ENCODE measurements around the gene FOSL2. TPM values are rescaled to one million over a fixed set of nuclear protein-coding genes. Genes with fewer than 3 reads are reported as not detected.
A peak's percentile ranks its signal among the peaks of the same experiment; 100 is the strongest.

The FOSL2 gene
- total and polyA plus RNA-seq, 5 donors from 2014 or later, result 1.9 to 195 (median 3.1) TPM

DNA sequence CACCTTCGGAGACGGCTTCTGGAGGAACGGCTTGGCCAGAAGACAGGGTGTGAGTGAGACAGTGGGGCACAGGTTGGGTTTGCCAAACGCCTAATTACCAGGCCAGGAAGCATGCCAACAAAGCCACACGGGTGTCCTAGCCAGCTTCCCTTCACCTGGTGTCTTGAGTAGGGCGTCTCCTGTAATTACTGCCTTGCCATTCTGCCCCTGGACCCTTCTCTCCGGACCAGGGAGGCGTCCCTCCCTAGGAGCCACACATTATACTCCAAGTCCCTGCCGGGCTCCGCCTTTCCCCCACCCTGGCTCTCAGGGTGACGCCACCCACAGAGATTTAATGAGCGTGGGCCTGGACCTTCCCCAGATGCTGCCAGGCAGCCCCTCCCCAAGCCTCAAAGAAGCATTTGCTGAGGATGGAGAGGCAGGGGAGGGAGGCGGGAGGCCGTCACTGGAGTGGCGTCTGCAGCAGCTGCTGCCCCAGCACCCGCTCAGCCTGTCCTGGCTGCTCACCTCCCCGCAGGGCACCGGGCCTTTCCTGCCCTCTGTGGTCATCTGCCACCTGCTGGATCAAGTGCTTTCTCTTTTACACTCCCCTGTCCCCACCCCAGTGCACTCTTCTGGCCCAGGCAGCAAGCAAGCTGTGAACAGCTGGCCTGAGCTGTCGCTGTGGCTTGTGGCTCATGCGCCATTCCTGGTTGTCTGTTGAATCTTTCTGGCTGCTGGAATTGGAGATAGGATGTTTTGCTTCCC lies 20.7 kb downstream of the FOSL2 start:
- H3K36me3 Mint-ChIP-seq, result peaks cover 4% of the 10 kb centered on the region
- no peaks in the 10 kb centered on the region for H3K27me3 ChIP-seq (ENCODE audit: control insufficient read depth, insufficient read depth, low read length)
- no peak overlapping the region for H3K27ac ChIP-seq (ENCODE audit: insufficient read depth, low read length, poor library complexity, severe bottlenecking)
- H3K4me3 ChIP-seq (ENCODE audit: low read depth, low read length), result no peak overlapping the region
- H3K4me3 Mint-ChIP-seq, result no peak overlapping the region
- ATAC-seq (ENCODE audit: low read depth in 2 of 2) (no peak), DNase-seq (no peak)
- peaks cover 35% of the 10 kb centered on the region for H3K4me1 ChIP-seq (ENCODE audit: control insufficient read depth, insufficient read depth, low read length, poor library complexity, severe bottlenecking)
- peaks cover 0 to 1% (median 0%) of the 10 kb centered on the region in 7 donors for H3K9me3 Mint-ChIP-seq
- H3K27me3 Mint-ChIP-seq, result no peaks in the 10 kb centered on the region
- H3K9me3 ChIP-seq (ENCODE audit: control insufficient read depth in 2 of 2, low read length in 2 of 2), result no peaks in the 10 kb centered on the region
- peaks cover 23% of the 10 kb centered on the region for H3K36me3 ChIP-seq (ENCODE audit: control insufficient read depth, insufficient read depth, low read length)
- peak overlapping the region; percentile 54 to 93 (median 60) for H3K27ac Mint-ChIP-seq
- H3K4me1 Mint-ChIP-seq, result peaks cover 0 to 43% (median 27%) of the 10 kb centered on the region in 4 donors

- ATAC-seq (ENCODE audit: low read depth in 2 of 2) (no peak), DNase-seq (no peak)
- H3K36me3 ChIP-seq (ENCODE audit: control insufficient read depth, insufficient read depth, low read length), result peaks cover 23% of the 10 kb centered on the region
- peaks cover 0 to 37% (median 22%) of the 10 kb centered on the region in 4 donors for H3K4me1 Mint-ChIP-seq
- peaks cover 0 to 1% (median 0%) of the 10 kb centered on the region in 7 donors for H3K9me3 Mint-ChIP-seq
- H3K4me1 ChIP-seq (ENCODE audit: control insufficient read depth, insufficient read depth, low read length, poor library complexity, severe bottlenecking), result peaks cover 29% of the 10 kb centered on the region
- H3K36me3 Mint-ChIP-seq, result peaks cover 4% of the 10 kb centered on the region
- no peak overlapping the region for H3K27ac Mint-ChIP-seq
- no peaks in the 10 kb centered on the region for H3K27me3 Mint-ChIP-seq
- no peaks in the 10 kb centered on the region for H3K9me3 ChIP-seq (ENCODE audit: control insufficient read depth in 2 of 2, low read length in 2 of 2)
- H3K27ac ChIP-seq (ENCODE audit: insufficient read depth, low read length, poor library complexity, severe bottlenecking), result no peak overlapping the region
- H3K27me3 ChIP-seq (ENCODE audit: control insufficient read depth, insufficient read depth, low read length), result no peaks in the 10 kb centered on the region
- H3K4me3 Mint-ChIP-seq, result peak overlapping the region in 1 of 4 donors; percentile 9
- H3K4me3 ChIP-seq (ENCODE audit: low read depth, low read length), result no peak overlapping the region
Measured at GRCh38 chr2:28413899-28414295, 21.2 kb downstream of the FOSL2 start.

- Histone ChIP-seq H3K27me3 (ENCODE audit: control insufficient read depth, insufficient read depth, low read length) (no peaks in the 10 kb centered on the region), H3K9me3 (ENCODE audit: control insufficient read depth in 2 of 2, low read length in 2 of 2) (no peaks in the 10 kb centered on the region), H3K4me1 (ENCODE audit: control insufficient read depth, insufficient read depth, low read length, poor library complexity, severe bottlenecking) (peaks cover 22% of the 10 kb centered on the region), H3K36me3 (ENCODE audit: control insufficient read depth, insufficient read depth, low read length) (peaks cover 23% of the 10 kb centered on the region), H3K27ac (ENCODE audit: insufficient read depth, low read length, poor library complexity, severe bottlenecking) (no peak overlapping the region), H3K4me3 (ENCODE audit: low read depth, low read length) (no peak overlapping the region)
- Mint-ChIP-seq H3K4me1 (peaks cover 0 to 33% (median 18%) of the 10 kb centered on the region in 4 donors), H3K27ac (peak overlapping the region in 2 of 3 donors; percentile 51 to 68), H3K36me3 (peaks cover 4% of the 10 kb centered on the region), H3K4me3 (peak overlapping the region in 2 of 4 donors; percentile 9 to 66), H3K27me3 (no peaks in the 10 kb centered on the region), H3K9me3 (peaks cover 0 to 1% (median 0%) of the 10 kb centered on the region in 7 donors)
- no peak for DNase-seq
- ATAC-seq (ENCODE audit: low read depth in 2 of 2), result no peak
Measured at GRCh38 chr2:28414583-28414982, 21.9 kb downstream of the FOSL2 start.

- Histone ChIP-seq H3K4me1 (ENCODE audit: control insufficient read depth, insufficient read depth, low read length, poor library complexity, severe bottlenecking) (peaks cover 18% of the 10 kb centered on the region), H3K4me3 (ENCODE audit: low read depth, low read length) (no peak overlapping the region), H3K27ac (ENCODE audit: insufficient read depth, low read length, poor library complexity, severe bottlenecking) (no peak overlapping the region), H3K36me3 (ENCODE audit: control insufficient read depth, insufficient read depth, low read length) (peaks cover 23% of the 10 kb centered on the region), H3K27me3 (ENCODE audit: control insufficient read depth, insufficient read depth, low read length) (no peaks in the 10 kb centered on the region), H3K9me3 (ENCODE audit: control insufficient read depth in 2 of 2, low read length in 2 of 2) (no peaks in the 10 kb centered on the region)
- Mint-ChIP-seq H3K27me3 (no peaks in the 10 kb centered on the region), H3K4me1 (peaks cover 0 to 31% (median 17%) of the 10 kb centered on the region in 4 donors), H3K4me3 (peak overlapping the region in 1 of 4 donors; percentile 2), H3K36me3 (peaks cover 4% of the 10 kb centered on the region), H3K9me3 (peaks cover 0 to 1% (median 0%) of the 10 kb centered on the region in 7 donors), H3K27ac (peak overlapping the region in 2 of 3 donors; percentile 51 to 68)
- DNase-seq (no peak), ATAC-seq (ENCODE audit: low read depth in 2 of 2) (no peak)
Measured at GRCh38 chr2:28415010-28415409, 22.4 kb downstream of the FOSL2 start.

GRCh38 chr2:28415715-28416114 lies 23.1 kb downstream of the FOSL2 start:
- Mint-ChIP-seq H3K4me1 (peaks cover 0 to 24% (median 13%) of the 10 kb centered on the region in 4 donors), H3K27me3 (no peaks in the 10 kb centered on the region), H3K27ac (peak overlapping the region; percentile 39 to 69 (median 68)), H3K4me3 (no peak overlapping the region), H3K36me3 (peaks cover 4% of the 10 kb centered on the region), H3K9me3 (peaks cover 0 to 1% (median 0%) of the 10 kb centered on the region in 7 donors)
- peaks cover 23% of the 10 kb centered on the region for H3K36me3 ChIP-seq (ENCODE audit: control insufficient read depth, insufficient read depth, low read length)
- H3K4me1 ChIP-seq (ENCODE audit: control insufficient read depth, insufficient read depth, low read length, poor library complexity, severe bottlenecking), result peaks cover 11% of the 10 kb centered on the region
- DNase-seq (no peak), ATAC-seq (ENCODE audit: low read depth in 2 of 2) (no peak)
- H3K27me3 ChIP-seq (ENCODE audit: control insufficient read depth, insufficient read depth, low read length), result no peaks in the 10 kb centered on the region
- no peak overlapping the region for H3K4me3 ChIP-seq (ENCODE audit: low read depth, low read length)
- no peak overlapping the region for H3K27ac ChIP-seq (ENCODE audit: insufficient read depth, low read length, poor library complexity, severe bottlenecking)
- H3K9me3 ChIP-seq (ENCODE audit: control insufficient read depth in 2 of 2, low read length in 2 of 2), result no peaks in the 10 kb centered on the region

DNA sequence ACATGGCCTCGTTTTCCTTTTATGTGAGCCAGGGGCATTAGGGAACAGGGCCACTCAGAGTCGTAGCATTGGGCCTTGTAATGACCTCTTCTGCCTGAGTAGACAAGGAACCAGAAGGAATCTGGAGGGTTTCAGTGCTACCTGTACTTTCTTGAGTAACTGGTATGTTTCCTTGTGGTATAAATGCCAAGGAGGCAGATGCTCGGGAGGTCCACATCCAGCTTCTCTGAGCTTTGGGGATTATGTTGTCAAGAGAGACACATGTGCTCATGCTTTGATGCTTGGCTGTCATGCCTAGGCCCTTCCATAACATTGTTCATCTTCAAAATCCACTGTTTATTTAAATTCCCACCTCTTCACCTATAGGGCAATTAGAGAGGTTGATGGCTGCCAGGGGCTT lies 26.3 kb downstream of the FOSL2 start:
- ATAC-seq (ENCODE audit: low read depth in 2 of 2), result no peak

GRCh38 chr2:28419443-28420270 lies 27.0 kb downstream of the FOSL2 start:
- Histone ChIP-seq H3K27ac (ENCODE audit: insufficient read depth, low read length, poor library complexity, severe bottlenecking) (no peak overlapping the region), H3K9me3 (ENCODE audit: control insufficient read depth in 2 of 2, low read length in 2 of 2) (no peaks in the 10 kb centered on the region), H3K4me3 (ENCODE audit: low read depth, low read length) (no peak overlapping the region), H3K27me3 (ENCODE audit: control insufficient read depth, insufficient read depth, low read length) (no peaks in the 10 kb centered on the region), H3K4me1 (ENCODE audit: control insufficient read depth, insufficient read depth, low read length, poor library complexity, severe bottlenecking) (peaks cover 21% of the 10 kb centered on the region), H3K36me3 (ENCODE audit: control insufficient read depth, insufficient read depth, low read length) (peaks cover 3% of the 10 kb centered on the region)
- DNase-seq (peak in 1 of 3 donors; percentile 41), ATAC-seq (ENCODE audit: low read depth in 2 of 2) (no peak)
- Mint-ChIP-seq H3K9me3 (no peaks in the 10 kb centered on the region), H3K4me1 (peaks cover 8 to 46% (median 29%) of the 10 kb centered on the region in 4 donors), H3K27me3 (no peaks in the 10 kb centered on the region), H3K36me3 (no peaks in the 10 kb centered on the region), H3K27ac (peak overlapping the region; percentile 49 to 69 (median 65)), H3K4me3 (no peak overlapping the region)

More for the DNA sequence above, 26.3 kb downstream of the FOSL2 start:
- Mint-ChIP-seq H3K27me3 (no peaks in the 10 kb centered on the region), H3K4me1 (peaks cover 4 to 40% (median 22%) of the 10 kb centered on the region in 4 donors), H3K4me3 (no peak overlapping the region), H3K9me3 (no peaks in the 10 kb centered on the region), H3K36me3 (no peaks in the 10 kb centered on the region), H3K27ac (peak overlapping the region in 2 of 3 donors; percentile 56 to 65)
- H3K9me3 ChIP-seq (ENCODE audit: control insufficient read depth in 2 of 2, low read length in 2 of 2), result no peaks in the 10 kb centered on the region
- DNase-seq, result no peak
- H3K27me3 ChIP-seq (ENCODE audit: control insufficient read depth, insufficient read depth, low read length), result no peaks in the 10 kb centered on the region
- H3K4me3 ChIP-seq (ENCODE audit: low read depth, low read length), result no peak overlapping the region
- peaks cover 14% of the 10 kb centered on the region for H3K4me1 ChIP-seq (ENCODE audit: control insufficient read depth, insufficient read depth, low read length, poor library complexity, severe bottlenecking)
- no peak overlapping the region for H3K27ac ChIP-seq (ENCODE audit: insufficient read depth, low read length, poor library complexity, severe bottlenecking)
- H3K36me3 ChIP-seq (ENCODE audit: control insufficient read depth, insufficient read depth, low read length), result peaks cover 3% of the 10 kb centered on the region

All from CD4-positive, CD25-positive, alpha-beta regulatory T cell (primary cell).